Right atrium auricular region (tissue), 2 donors: Measurements from ENCODE around the gene TBC1D16. TPM values are rescaled to one million over a fixed set of nuclear protein-coding genes. Genes with fewer than 3 reads are reported as not detected.

Experiments
- DNase-seq: peaks from one replicate; pipeline ENCODE4 v3.0.0-alpha.2; 2019; ENCODE audit warnings: low spot score
- H3K27ac ChIP-seq, 2 donors: fragments of 200-600 bp; sonication (generic); 1 replicate in 1 of 2; 2 replicates in 1 of 2; pipeline ENCODE4 v1.5.1; 2016 to 2019
- H3K27me3 ChIP-seq, 2 donors: fragments of 200-600 bp; sonication (generic); one replicate each; pipeline versions ENCODE4 v1.5.1 to v1.6.0; 2017 to 2019
- H3K36me3 ChIP-seq: fragments of 200-600 bp; sonication (generic); one replicate; pipeline ENCODE4 v1.5.1; 2016
- H3K4me1 ChIP-seq, 2 donors: fragments of 200-600 bp; sonication (generic); one replicate each; pipeline versions ENCODE4 v1.5.1 to v1.6.0; 2017 to 2019
- H3K4me3 ChIP-seq, 2 donors: fragments of 200-600 bp; sonication (generic); 1 replicate in 1 of 2; 2 replicates in 1 of 2; pipeline ENCODE4 v1.5.1; 2017 to 2019; ENCODE audit warnings: mild to moderate bottlenecking in 1 of 2, moderate library complexity in 1 of 2
- H3K9me3 ChIP-seq, 2 donors: fragments of 200-600 bp; sonication (generic); one replicate each; pipeline ENCODE4 v1.5.1; 2019
- total RNA-seq, 2 donors: library from RNA; depleted of rRNA; stranded (reverse); fragments of >200 nt; gene quantifications; one replicate each; pipeline ENCODE4 v1.1.0, GENCODE V29; 2016
- TF ChIP-seq, protein P1 (sequence below), 2 donors: fragments of 200-600 bp; sonication (generic); IDR thresholded peaks; one replicate each; pipeline ENCODE4 v1.5.1; 2019; ENCODE audit warnings: antibody characterized with exemption in 2 of 2

The TBC1D16 gene
- total RNA-seq, 2 donors from 2014 or later: 9.8 to 19.4 TPM

DNA sequence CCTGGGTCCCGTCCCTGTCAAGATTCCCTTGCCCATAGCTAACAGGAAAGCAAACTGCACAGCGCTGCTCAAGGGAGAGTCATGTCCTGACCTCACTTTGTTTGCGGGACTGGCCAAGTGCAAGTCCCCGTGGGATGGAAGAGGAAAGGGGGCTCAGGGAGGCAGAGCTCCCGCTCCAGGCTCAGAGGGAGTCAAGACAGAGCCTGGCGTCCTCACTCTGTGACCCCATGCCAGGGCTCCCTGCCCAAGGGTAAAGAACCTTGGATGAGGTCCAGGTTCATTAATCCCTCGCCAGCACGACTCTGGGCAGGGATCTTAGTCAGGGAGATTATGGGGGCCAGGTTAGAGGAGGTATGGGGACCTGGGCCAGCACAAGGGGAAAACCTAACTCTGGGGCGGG, 145.0 kb downstream of the TBC1D16 start:
- Histone ChIP-seq H3K36me3 (no peaks in the 10 kb centered on the region), H3K27me3 (no peaks in the 10 kb centered on the region), H3K27ac (no peak overlapping the region), H3K9me3 (no peaks in the 10 kb centered on the region), H3K4me3 (no peak overlapping the region), H3K4me1 (peaks cover 0 to 15% of the 10 kb centered on the region in 2 donors)
- no peak for DNase-seq
- TF ChIP-seq, protein P1, sequence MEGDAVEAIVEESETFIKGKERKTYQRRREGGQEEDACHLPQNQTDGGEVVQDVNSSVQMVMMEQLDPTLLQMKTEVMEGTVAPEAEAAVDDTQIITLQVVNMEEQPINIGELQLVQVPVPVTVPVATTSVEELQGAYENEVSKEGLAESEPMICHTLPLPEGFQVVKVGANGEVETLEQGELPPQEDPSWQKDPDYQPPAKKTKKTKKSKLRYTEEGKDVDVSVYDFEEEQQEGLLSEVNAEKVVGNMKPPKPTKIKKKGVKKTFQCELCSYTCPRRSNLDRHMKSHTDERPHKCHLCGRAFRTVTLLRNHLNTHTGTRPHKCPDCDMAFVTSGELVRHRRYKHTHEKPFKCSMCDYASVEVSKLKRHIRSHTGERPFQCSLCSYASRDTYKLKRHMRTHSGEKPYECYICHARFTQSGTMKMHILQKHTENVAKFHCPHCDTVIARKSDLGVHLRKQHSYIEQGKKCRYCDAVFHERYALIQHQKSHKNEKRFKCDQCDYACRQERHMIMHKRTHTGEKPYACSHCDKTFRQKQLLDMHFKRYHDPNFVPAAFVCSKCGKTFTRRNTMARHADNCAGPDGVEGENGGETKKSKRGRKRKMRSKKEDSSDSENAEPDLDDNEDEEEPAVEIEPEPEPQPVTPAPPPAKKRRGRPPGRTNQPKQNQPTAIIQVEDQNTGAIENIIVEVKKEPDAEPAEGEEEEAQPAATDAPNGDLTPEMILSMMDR (IDR thresholded peaks at IDR 0.05): no peak

DNA sequence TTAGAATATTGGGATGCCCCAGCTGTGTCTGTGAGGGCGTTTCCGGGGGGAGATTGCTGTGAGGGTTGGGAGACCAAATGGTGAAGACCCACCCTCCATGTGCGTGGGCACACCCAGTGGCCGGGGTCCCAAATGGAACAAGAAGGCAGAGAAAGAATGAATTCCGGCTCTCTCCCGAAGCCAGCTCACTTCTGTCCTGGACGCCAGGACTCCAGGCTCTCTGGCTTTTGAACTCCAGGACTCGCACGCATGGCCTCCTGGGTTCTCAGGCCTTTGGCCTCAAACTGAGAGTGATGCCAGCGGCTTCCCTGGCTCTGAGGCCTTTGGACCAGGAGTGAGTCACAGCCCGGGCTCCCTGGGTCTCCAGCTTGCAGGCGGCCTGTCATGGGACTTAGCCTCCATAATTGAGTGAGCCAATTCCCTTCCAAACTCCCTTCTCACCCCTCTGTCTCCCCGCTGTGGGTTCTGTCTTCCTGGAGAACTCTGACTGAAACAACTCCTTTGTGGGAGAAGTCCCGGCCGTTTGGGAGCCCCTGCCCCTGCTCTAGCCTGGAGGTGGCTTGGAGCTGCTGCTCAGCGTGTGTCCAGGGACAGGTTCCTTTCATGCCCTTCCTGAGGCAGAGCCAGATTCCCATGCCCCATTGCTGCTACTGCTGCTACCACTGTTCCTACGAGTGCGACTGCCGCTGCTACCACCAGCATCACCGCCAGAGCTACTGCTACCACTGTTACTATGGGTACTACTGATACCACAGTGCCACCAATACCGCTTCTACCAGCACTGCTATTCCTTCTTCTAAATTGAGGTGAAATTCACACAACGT, 146.6 kb downstream of the TBC1D16 start:
- H3K9me3 ChIP-seq: no peaks in the 10 kb centered on the region
- peaks cover 0 to 15% of the 10 kb centered on the region in 2 donors for H3K4me1 ChIP-seq
- H3K4me3 ChIP-seq: no peak overlapping the region
- DNase-seq: no peak
- H3K27me3 ChIP-seq: no peaks in the 10 kb centered on the region
- TF ChIP-seq, protein P1 (IDR thresholded peaks at IDR 0.05): no peak
- H3K36me3 ChIP-seq: no peaks in the 10 kb centered on the region
- no peak overlapping the region for H3K27ac ChIP-seq

DNA sequence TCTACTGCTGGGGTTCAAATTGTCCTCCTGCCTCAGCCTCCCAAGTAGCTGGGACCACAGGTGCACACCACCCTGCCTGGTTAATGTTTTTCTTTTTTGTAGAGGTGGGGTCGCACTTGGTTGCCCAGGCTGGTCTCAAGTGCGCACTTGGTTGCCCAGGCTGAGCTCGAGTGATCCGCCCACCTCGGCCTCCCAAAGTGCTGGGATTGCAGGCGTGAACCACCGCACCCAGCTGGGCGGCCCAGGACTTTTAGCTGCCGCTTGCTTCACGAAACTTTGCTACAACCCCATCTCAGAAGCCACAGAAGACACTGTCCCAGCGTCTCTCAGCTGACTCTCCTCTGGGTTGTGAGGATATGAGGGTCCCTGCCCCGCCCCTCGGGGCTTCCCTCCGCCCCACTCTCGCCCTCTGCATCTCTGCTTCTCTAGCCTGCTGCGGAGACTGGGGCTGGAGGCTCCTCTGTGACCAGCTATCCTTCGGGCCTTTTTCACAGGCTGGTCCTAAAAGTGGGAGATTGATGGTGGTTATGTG, 147.6 kb downstream of the TBC1D16 start:
- TF ChIP-seq, protein P1 (IDR thresholded peaks at IDR 0.05): no peak
- Histone ChIP-seq H3K4me3 (no peak overlapping the region), H3K4me1 (peaks cover 0 to 15% of the 10 kb centered on the region in 2 donors), H3K27me3 (no peaks in the 10 kb centered on the region), H3K36me3 (no peaks in the 10 kb centered on the region), H3K27ac (no peak overlapping the region), H3K9me3 (no peaks in the 10 kb centered on the region)
- DNase-seq: no peak

DNA sequence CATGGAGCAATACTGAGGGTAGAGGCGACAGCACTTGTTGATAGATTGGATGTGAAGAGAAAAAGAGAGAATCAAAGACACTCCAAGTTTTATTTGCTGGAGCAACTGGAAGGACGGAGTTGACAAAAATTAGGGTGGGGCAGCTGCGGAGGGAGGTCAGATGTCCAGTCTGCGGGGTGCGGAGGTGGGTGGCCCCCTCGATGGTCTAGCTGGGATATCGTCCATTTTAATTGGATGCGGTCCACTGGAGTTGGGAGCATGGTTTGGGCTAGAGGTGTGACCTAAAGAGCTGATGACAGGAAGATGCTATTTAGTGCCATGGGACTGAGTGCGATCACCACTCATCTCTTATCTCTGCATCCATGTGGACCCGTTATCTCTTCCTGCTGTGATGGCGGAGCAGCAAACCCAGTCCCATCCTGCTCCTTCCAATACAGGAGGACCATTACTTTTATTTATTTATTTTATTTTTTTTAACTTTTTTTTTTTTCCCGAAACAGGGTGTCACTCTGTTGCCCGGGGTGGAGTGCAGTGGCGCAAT, 148.2 kb downstream of the TBC1D16 start:
- Histone ChIP-seq H3K27ac (no peak overlapping the region), H3K36me3 (no peaks in the 10 kb centered on the region), H3K4me1 (peaks cover 0 to 15% of the 10 kb centered on the region in 2 donors), H3K27me3 (no peaks in the 10 kb centered on the region), H3K4me3 (no peak overlapping the region), H3K9me3 (no peaks in the 10 kb centered on the region)
- no peak for DNase-seq
- TF ChIP-seq, protein P1 (IDR thresholded peaks at IDR 0.05): no peak

DNA sequence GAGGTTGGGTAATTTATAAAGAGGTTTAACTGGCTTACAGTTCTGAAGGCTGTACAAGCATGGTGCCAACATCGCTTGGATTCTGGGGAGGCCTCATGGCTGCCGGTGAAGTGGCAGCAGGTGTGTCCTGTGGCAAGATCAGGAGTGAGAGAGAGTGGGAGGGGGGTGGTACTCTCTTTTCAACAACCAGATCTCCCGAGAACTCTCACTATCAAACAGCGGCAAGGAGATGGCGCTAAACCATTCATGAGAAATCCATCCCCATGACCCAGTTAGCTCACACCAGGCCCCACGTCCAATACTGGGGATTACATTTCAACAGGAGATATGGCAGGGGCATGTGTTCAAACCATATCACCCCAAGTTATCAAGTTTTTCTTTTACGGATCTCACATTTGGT, 152.5 kb downstream of the TBC1D16 start:
- no peaks in the 10 kb centered on the region for H3K36me3 ChIP-seq
- TF ChIP-seq, protein P1 (IDR thresholded peaks at IDR 0.05): no peak
- DNase-seq: no peak
- no peaks in the 10 kb centered on the region for H3K9me3 ChIP-seq
- H3K27ac ChIP-seq: no peak overlapping the region
- no peaks in the 10 kb centered on the region for H3K4me1 ChIP-seq
- no peak overlapping the region for H3K4me3 ChIP-seq
- H3K27me3 ChIP-seq: no peaks in the 10 kb centered on the region

Other genes starting within 250 kb of the TBC1D16 start
- gene CBX8, start 238.8 kb downstream of the TBC1D16 start, total RNA-seq: 1 to 10 TPM; 2.7 to 3.0 TPM
- gene CBX4, start 196.4 kb downstream of the TBC1D16 start, total RNA-seq: 10 to 100 TPM; 22.8 to 24.3 TPM
- 1 to 10 TPM; 3.0 to 9.3 TPM for gene CCDC40, start 770 bp upstream of the TBC1D16 start, total RNA-seq
- gene GAA, start 65.7 kb upstream of the TBC1D16 start, total RNA-seq: 10 to 100 TPM; 54.8 to 99.1 TPM
- 10 to 100 TPM; 24.6 to 31.0 TPM for gene EIF4A3, start 111.3 kb upstream of the TBC1D16 start, total RNA-seq
- not detected for gene CARD14, start 134.2 kb upstream of the TBC1D16 start, total RNA-seq
- 10 to 100 TPM; 10.6 to 13.7 TPM for gene SGSH, start 184.5 kb upstream of the TBC1D16 start, total RNA-seq
- 1 to 10 TPM; 2.2 to 9.0 TPM for gene SLC26A11, start 184.6 kb upstream of the TBC1D16 start, total RNA-seq
- gene RNF213, start 225.0 kb upstream of the TBC1D16 start, total RNA-seq: 10 to 100 TPM; 27.3 to 36.8 TPM